Retinal pigment epithelial cell (primary cell): ENCODE measurements around the gene TMEM235.
A peak's percentile ranks its signal among the peaks of the same experiment; 100 is the strongest.

Experiments
- DNase-seq: peaks from one replicate; pipeline ENCODE4 v3.0.0-alpha.2; 2010; ENCODE audit warnings: low read depth
- H3K4me3 ChIP-seq: 2 replicates; pipeline ENCODE4 v1.5.1; 2011; ENCODE audit warnings: mild to moderate bottlenecking, low read length, control low read depth, moderate library complexity
- TF ChIP-seq, protein P1 (sequence below): conservative IDR thresholded peaks from 2 replicates; pipeline ENCODE4 v1.5.1; 2011; ENCODE audit warnings: low read depth, low read length, control low read depth, inconsistent platforms

Gene TMEM235

DNA sequence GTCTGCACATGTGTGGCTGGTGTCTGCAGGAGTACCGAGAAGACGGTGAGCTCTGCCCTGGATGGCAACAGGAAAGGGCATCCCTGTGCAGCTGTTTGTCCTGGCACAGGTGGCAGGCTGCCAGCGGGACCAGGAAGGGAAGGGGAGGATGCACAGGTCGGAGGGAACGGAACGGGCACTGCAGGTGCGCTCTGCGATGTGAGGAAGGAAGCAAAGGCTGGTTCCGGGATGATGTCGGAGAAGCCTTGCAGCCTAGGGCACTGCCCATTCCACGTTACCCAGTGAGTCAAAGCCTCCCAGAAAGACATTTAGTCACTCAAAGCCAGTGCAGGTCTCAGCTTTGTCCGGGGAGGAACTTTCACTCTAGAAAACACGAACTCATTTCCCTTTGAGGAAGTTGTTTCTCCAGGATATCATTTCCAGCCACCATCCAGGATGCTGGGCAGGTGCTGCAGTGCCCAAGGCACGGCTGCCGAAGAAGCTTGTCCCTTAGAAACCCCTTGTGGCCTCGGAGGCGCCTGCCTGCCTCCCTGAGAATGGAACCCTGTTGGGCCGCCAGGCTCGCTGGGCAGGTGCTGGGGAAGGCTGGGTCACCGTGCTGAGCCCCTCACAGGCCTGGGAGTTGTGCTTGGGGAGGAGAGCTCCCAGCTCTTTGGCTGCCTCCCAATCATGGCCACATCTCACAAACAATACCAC, 4.5 kb upstream of the TMEM235 start:
- no peak for DNase-seq
- H3K4me3 ChIP-seq: no peak overlapping the region
- TF ChIP-seq, protein P1, sequence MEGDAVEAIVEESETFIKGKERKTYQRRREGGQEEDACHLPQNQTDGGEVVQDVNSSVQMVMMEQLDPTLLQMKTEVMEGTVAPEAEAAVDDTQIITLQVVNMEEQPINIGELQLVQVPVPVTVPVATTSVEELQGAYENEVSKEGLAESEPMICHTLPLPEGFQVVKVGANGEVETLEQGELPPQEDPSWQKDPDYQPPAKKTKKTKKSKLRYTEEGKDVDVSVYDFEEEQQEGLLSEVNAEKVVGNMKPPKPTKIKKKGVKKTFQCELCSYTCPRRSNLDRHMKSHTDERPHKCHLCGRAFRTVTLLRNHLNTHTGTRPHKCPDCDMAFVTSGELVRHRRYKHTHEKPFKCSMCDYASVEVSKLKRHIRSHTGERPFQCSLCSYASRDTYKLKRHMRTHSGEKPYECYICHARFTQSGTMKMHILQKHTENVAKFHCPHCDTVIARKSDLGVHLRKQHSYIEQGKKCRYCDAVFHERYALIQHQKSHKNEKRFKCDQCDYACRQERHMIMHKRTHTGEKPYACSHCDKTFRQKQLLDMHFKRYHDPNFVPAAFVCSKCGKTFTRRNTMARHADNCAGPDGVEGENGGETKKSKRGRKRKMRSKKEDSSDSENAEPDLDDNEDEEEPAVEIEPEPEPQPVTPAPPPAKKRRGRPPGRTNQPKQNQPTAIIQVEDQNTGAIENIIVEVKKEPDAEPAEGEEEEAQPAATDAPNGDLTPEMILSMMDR: no peak

DNA sequence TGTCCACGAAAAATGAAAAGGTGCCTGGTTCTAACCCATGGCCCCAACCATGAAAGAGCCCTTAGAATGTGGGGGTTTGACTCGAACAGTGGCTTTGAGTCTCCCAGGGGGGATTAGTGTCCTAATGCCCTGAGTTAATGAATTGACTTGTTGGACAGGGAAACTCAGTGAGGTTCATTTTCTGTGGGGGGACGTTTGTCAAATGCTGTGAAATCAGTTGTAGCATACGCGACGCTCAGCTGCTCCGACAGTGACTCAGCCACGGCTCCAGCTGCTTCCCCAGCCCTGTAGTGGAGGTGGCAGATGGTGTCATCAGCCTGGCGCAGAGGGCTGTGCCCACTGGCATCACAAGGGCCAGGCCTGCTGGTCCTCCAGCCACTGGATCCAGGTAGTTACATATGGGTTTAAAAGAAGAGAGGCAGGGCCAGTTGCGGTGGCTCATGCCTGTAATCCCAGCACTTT, 3.9 kb upstream of the TMEM235 start:
- TF ChIP-seq, protein P1: no peak
- no peak overlapping the region for H3K4me3 ChIP-seq
- no peak for DNase-seq

DNA sequence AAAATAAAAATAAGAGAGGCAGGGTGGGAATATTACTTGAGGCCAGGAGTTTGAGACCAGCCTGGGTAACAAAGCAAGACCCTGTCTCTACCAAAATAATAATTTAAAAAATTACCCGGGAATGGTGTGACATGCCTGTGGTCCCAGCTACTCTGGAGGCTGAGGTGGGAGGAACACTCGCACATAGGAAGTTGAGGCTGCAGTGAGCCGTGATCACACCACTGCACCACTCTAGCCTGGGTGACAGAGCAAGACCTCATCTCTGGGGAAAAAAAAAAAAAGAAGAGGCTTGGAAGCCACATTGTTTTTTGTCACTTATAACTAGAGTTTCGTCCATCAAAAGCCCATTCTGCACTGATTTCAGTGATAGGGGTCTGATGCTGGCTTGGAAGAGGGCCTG, 3.3 kb upstream of the TMEM235 start:
- TF ChIP-seq, protein P1: no peak
- H3K4me3 ChIP-seq: no peak overlapping the region
- DNase-seq: no peak

DNA sequence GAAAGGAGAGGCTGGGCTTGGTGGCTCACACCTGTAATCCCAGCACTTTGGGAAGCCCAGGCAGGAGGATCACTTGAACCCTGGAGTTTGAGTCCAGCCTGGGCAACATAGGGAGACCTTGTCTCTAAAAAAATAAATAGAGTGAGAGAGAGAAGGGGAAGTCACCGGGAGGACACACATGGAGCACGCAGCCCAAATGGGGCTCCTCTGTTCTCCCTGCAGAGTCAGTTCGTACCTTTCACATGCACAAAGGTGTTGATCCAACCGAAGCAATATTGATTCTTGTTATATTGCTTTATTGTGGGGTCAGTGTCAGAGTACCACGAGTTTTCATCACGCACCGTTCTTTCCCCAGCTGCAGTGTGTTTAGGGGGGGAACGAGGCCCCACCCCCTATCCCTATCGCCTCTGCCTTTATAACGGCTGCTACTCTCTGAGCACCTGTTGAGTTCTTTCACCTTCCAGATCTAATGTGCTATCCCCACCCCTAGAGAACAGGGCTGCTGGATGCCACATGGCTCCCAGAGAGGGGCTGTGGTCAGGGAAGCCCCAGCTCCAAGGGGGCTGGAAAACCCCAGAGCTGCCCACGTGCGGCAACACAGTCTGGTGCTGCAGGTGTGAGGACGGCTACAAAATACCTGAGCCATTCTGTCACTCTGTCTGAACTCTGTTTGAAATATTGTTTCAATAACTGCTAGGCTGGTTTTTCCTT, 1.0 kb upstream of the TMEM235 start:
- no peak for DNase-seq
- no peak overlapping the region for H3K4me3 ChIP-seq
- TF ChIP-seq, protein P1: no peak

DNA sequence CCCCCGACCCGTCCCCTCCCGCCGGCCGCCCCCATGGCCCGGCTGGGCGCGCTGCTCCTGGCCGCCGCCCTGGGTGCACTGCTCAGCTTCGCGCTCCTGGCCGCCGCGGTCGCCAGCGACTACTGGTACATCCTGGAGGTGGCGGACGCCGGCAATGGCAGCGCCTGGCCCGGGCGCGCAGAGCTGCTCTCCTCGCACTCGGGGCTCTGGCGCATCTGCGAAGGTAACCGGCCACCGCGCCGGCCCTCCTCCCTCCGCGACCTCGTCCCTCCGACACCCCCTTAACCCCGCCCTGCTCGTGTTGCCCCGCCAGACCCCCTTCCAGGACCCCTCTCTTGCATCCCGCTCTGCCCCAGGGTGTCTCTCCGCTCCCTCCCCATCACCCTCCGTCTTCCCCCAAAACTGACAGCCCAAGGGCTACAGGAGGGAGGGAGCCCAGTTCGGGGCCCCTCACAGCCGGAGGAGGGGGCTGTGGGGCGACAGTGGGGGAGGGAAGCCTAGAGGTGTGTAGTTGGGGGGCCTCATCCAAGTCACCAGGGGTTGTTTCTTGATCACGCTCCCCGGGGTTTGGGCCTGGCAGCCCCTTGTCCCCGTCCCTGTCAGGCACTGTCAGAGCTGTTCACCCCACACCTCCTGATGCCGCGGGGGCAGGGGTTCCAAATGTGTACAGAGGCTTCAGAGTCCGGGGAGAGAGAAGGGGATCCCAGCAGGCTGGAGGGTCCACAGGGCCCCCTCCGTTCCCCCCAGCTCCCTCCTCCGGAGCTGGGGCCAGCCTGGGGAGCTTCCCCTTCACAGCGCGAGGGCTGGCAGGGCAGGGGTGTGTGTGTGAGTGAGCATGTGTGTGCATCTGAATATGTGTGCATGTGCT, 794 bp downstream of the TMEM235 start:
- H3K4me3 ChIP-seq: peak overlapping the region; percentile 6
- TF ChIP-seq, protein P1: no peak
- no peak for DNase-seq

DNA sequence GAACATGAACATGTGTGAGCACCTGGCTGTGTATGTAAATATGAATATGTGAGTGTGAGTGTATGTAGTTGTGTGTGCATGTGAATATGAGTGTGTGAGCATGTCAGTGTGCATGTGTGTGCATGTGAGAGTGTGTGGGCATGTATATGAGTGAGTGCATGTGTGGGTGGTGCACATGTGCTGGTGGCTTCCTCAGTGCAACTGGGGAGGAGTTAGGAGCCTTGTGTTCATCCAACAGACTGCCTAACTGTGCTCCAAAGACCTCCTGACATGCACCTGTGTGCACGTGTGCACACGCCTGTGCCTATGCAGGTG, 1.4 kb downstream of the TMEM235 start:
- no peak overlapping the region for H3K4me3 ChIP-seq
- DNase-seq: no peak
- TF ChIP-seq, protein P1: no peak
